Activated T-cell treated with anti-CD3 and anti-CD28 coated beads, Interleukin-2, amount 50 U/mL, for 72 hours (primary cell): ENCODE results near the gene ZNF512B. TPM values are rescaled to one million over a fixed set of nuclear protein-coding genes. Genes with fewer than 3 reads are reported as not detected.
"Not testable (repeated sequence)": the region's sequence is repeated elsewhere in the genome, so short reads cannot be mapped to it uniquely, and the experiment has no call there.

Experiments
- ATAC-seq, 2 donors: fragments of 150-1000 bp; cut with Tn5 transposase; replicated peaks in 1 of 2; 2 replicates each; pipeline ENCODE4 v1.10.0; 2021; ENCODE audit warnings: moderate library complexity in 2 of 2, mild to moderate bottlenecking in 1 of 2
- DNase-seq, 2 donors: peaks; one replicate each; pipeline ENCODE4 v3.0.0; 2021 to 2022; ENCODE audit warnings: mixed read lengths in 1 of 2
- H3K27ac Mint-ChIP-seq: one replicate; pipeline ENCODE4 v1.8.0; 2022; ENCODE audit warnings: mild to moderate bottlenecking, moderate library complexity, mixed read lengths
- H3K27me3 Mint-ChIP-seq: one replicate; pipeline ENCODE4 v1.8.0; 2022; ENCODE audit warnings: low read depth, mixed read lengths
- H3K36me3 Mint-ChIP-seq, 2 donors: one replicate each; pipeline ENCODE4 v1.8.0; 2022; ENCODE audit warnings: mixed read lengths in 2 of 2, mild to moderate bottlenecking in 1 of 2; ENCODE audit not compliant: insufficient read depth in 2 of 2
- H3K4me1 Mint-ChIP-seq: one replicate; pipeline ENCODE4 v1.8.0; 2022; ENCODE audit warnings: low read depth, mixed read lengths
- H3K4me3 Mint-ChIP-seq, 2 donors: one replicate each; pipeline ENCODE4 v1.8.0; 2022; ENCODE audit warnings: mild to moderate bottlenecking in 2 of 2, mixed read lengths in 2 of 2, moderate library complexity in 2 of 2
- H3K9me3 Mint-ChIP-seq, 2 donors: one replicate each; pipeline ENCODE4 v1.8.0; 2022; ENCODE audit warnings: mixed read lengths in 2 of 2
- total RNA-seq, 2 donors: library from RNA; stranded (reverse); gene quantifications; one replicate each; pipeline ENCODE4 v1.2.3, GENCODE V29; 2022

ZNF512B gene, protein sequence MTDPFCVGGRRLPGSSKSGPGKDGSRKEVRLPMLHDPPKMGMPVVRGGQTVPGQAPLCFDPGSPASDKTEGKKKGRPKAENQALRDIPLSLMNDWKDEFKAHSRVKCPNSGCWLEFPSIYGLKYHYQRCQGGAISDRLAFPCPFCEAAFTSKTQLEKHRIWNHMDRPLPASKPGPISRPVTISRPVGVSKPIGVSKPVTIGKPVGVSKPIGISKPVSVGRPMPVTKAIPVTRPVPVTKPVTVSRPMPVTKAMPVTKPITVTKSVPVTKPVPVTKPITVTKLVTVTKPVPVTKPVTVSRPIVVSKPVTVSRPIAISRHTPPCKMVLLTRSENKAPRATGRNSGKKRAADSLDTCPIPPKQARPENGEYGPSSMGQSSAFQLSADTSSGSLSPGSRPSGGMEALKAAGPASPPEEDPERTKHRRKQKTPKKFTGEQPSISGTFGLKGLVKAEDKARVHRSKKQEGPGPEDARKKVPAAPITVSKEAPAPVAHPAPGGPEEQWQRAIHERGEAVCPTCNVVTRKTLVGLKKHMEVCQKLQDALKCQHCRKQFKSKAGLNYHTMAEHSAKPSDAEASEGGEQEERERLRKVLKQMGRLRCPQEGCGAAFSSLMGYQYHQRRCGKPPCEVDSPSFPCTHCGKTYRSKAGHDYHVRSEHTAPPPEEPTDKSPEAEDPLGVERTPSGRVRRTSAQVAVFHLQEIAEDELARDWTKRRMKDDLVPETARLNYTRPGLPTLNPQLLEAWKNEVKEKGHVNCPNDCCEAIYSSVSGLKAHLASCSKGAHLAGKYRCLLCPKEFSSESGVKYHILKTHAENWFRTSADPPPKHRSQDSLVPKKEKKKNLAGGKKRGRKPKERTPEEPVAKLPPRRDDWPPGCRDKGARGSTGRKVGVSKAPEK
- total RNA-seq: 10 to 100 TPM; 20.0 to 20.6 TPM

DNA sequence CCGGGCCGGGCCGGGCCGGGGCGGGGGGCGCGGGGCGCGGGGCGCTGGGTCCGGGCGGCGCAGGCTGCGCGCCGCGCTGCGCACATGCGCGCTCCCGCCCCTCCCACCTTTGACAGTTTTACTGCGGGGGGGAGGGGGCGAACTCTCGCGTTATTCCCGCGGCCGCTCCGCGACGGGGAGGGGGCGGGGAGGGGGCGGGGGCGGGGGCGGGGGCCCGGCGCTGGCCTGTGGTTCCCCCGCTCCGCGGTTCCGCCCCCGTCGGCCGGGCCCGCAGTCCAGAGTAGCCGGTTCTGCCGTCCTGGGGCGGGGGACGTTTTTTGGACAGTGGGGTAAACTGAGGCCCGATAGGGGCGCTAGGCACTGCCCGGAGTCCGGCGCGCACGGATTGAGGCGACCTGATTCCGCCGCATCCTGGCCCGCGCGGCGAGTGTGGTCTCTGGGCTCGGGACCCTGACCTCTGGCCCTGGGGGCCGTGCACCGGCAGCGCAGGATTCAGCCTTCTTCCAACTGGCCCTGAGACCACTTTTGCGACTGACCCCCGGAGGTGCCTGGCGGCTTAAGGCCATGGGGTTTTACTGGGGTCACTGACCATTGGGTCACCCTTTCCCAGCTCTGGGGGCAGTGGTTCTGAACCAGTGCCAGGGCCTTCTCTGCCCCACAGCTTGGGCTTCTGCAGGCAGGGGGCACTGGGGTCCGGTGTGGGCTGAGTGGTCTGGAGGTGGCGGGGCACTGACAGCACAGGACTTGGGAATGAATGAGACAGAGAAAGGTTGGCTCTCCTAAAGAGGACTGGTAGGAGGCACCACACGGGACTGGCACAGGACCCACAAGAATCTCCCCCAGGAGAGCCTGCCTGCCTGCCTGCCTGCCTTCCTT, at the start of gene ZNF512B:
Gene ZNF512B, minus strand, starts transcription at position 93 of the 876 bp plus-strand sequence. CDS start 1,980 bp downstream, outside the sequence.
- Mint-ChIP-seq H3K27ac (peak within 1 kb of the TSS; percentile 82), H3K4me3 (peak within 1 kb of the TSS; percentile 89 to 95), H3K4me1 (peaks cover 20% of the 10 kb centered on the region), H3K9me3 (peaks cover 0 to 3% of the 10 kb centered on the region in 2 donors), H3K36me3 (peaks cover 10 to 17% of the 10 kb centered on the region in 2 donors), H3K27me3 (no peaks in the 10 kb centered on the region)
- peak; percentile 62 to 72 for DNase-seq
- peak; percentile 55 to 67 for ATAC-seq

DNA sequence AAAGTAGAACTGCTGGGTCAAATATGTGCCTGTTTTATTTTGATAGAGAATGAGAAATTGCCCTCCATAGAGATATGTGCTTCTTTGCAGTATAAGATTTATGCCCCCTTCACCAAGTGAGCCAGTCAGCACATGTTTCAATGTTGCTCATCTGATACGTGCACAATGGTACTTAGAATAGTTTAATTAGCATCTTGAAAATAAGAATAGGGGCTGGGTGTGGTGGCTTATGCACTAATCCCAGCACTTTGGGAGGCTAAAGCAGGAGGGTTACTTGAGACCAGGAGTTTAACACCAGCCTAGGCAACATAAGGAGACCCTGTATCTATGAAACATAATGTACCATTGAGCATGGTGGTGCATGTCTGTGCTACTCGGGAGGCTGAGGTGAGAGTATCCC, 45.9 kb upstream of the ZNF512B start:
- DNase-seq: no peak
- Mint-ChIP-seq H3K27ac (peak overlapping the region; percentile 22), H3K4me3 (no peak overlapping the region), H3K4me1 (peaks cover 36% of the 10 kb centered on the region), H3K9me3 (no peaks in the 10 kb centered on the region), H3K36me3 (peaks cover 14 to 49% of the 10 kb centered on the region in 2 donors), H3K27me3 (no peaks in the 10 kb centered on the region)
- no peak for ATAC-seq

DNA sequence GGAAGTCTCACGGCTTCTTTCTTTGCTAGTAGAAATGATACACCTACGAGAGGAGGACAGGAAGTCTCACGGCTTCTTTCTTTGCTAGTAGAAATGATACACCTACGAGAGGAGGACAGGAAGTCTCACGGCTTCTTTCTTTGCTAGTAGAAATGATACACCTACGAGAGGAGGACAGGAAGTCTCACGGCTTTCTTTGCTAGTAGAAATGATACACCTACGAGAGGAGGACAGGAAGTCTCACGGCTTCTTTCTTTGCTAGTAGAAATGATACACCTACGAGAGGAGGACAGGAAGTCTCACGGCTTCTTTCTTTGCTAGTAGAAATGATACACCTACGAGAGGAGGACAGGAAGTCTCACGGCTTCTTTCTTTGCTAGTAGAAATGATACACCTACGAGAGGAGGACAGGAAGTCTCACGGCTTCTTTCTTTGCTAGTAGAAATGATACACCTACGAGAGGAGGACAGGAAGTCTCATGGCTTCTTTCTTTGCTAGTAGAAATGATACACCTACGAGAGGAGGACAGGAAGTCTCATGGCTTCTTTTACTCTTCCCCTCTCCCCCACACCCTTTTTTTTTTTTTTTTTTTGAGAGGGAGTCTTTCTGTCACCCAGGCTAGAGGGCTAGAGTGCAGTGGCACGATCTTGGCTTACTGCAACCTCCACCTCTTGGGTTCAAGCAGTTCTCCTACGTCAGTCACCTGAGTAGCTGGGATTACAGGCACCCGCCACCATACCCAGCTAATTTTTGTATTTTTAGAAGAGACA, 42.8 kb upstream of the ZNF512B start:
- DNase-seq, H3K27me3 Mint-ChIP-seq: not testable (repeated sequence)
- peak overlapping the region; percentile 90 for H3K27ac Mint-ChIP-seq

GRCh38 chr20:64011366-64011779, 41.6 kb upstream of the ZNF512B start:
- Mint-ChIP-seq H3K27ac (peak overlapping the region; percentile 70), H3K4me1 (peaks cover 55% of the 10 kb centered on the region), H3K27me3 (no peaks in the 10 kb centered on the region), H3K36me3 (peaks cover 18 to 58% of the 10 kb centered on the region in 2 donors), H3K4me3 (peak overlapping the region; percentile 59 to 65), H3K9me3 (peaks cover 2 to 4% of the 10 kb centered on the region in 2 donors)
- DNase-seq (no peak), ATAC-seq (peak; percentile 43 to 50)

More for the DNA sequence above, 42.8 kb upstream of the ZNF512B start:
- peaks cover 57% of the 10 kb centered on the region for H3K4me1 Mint-ChIP-seq
- peaks cover 19 to 62% of the 10 kb centered on the region in 2 donors for H3K36me3 Mint-ChIP-seq
- not testable (repeated sequence) for ATAC-seq, H3K9me3 Mint-ChIP-seq
- peak overlapping the region; percentile 72 to 75 for H3K4me3 Mint-ChIP-seq

DNA sequence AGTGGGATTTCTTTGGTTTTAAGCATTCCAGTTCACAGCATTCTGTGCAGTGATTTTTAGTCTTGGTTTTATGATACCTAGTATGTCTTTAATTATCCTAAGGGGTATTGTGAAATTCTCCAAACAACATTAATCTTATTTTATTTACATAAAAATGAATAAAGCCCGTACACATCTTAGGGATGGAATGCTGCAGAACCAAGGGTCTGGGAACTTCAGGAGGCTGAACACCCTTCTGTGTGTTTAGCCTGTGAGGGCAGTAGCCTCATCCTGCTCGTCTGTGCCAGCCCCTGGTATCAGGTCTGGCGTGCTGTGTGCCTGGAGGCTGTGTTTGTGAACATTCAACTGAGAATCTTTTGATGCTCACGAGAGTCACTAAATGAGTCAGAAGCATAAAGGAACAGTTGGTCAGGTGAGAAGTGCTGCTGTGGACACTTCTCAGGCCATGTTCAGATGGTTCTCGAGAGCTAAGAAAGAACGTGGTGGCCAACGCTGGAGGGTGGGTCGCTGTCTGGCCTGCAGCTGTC, 41.0 kb upstream of the ZNF512B start:
- peaks cover 2 to 4% of the 10 kb centered on the region in 2 donors for H3K9me3 Mint-ChIP-seq
- ATAC-seq (peak; percentile 61 to 71), DNase-seq (peak in 1 of 2 donors; percentile 44)
- peaks cover 55% of the 10 kb centered on the region for H3K4me1 Mint-ChIP-seq
- H3K27ac Mint-ChIP-seq: peak overlapping the region; percentile 70
- H3K4me3 Mint-ChIP-seq: peak overlapping the region; percentile 59 to 65
- H3K36me3 Mint-ChIP-seq: peaks cover 18 to 56% of the 10 kb centered on the region in 2 donors
- no peaks in the 10 kb centered on the region for H3K27me3 Mint-ChIP-seq

GRCh38 chr20:64009811-64010387, 40.2 kb upstream of the ZNF512B start:
- H3K9me3 Mint-ChIP-seq: peaks cover 2 to 4% of the 10 kb centered on the region in 2 donors
- ATAC-seq (peak; percentile 59 to 68), DNase-seq (peak; percentile 20 to 37)
- H3K4me1 Mint-ChIP-seq: peaks cover 63% of the 10 kb centered on the region
- peak overlapping the region; percentile 5 for H3K27ac Mint-ChIP-seq
- H3K27me3 Mint-ChIP-seq: no peaks in the 10 kb centered on the region
- H3K36me3 Mint-ChIP-seq: peaks cover 17 to 49% of the 10 kb centered on the region in 2 donors
- H3K4me3 Mint-ChIP-seq: peak overlapping the region; percentile 9 to 53

GRCh38 chr20:64006902-64007301, 37.2 kb upstream of the ZNF512B start:
- Mint-ChIP-seq H3K4me3 (no peak overlapping the region), H3K4me1 (peaks cover 49% of the 10 kb centered on the region), H3K9me3 (peaks cover 2 to 4% of the 10 kb centered on the region in 2 donors), H3K27ac (no peak overlapping the region), H3K36me3 (peaks cover 15 to 37% of the 10 kb centered on the region in 2 donors), H3K27me3 (no peaks in the 10 kb centered on the region)
- ATAC-seq (peak in 1 of 2 donors; percentile 6), DNase-seq (no peak)

- peaks cover 18 to 40% of the 10 kb centered on the region in 2 donors for H3K36me3 Mint-ChIP-seq
- DNase-seq: no peak
- H3K9me3 Mint-ChIP-seq: peaks cover 2 to 4% of the 10 kb centered on the region in 2 donors
- no peaks in the 10 kb centered on the region for H3K27me3 Mint-ChIP-seq
- H3K27ac Mint-ChIP-seq: no peak overlapping the region
- H3K4me1 Mint-ChIP-seq: peaks cover 51% of the 10 kb centered on the region
- H3K4me3 Mint-ChIP-seq: no peak overlapping the region
- no peak for ATAC-seq
Observed at GRCh38 chr20:64006490-64006889, 36.8 kb upstream of the ZNF512B start.

GRCh38 chr20:64005394-64005793, 35.7 kb upstream of the ZNF512B start:
- Mint-ChIP-seq H3K27ac (no peak overlapping the region), H3K27me3 (no peaks in the 10 kb centered on the region), H3K4me3 (no peak overlapping the region), H3K9me3 (peaks cover 2 to 4% of the 10 kb centered on the region in 2 donors), H3K36me3 (peaks cover 18 to 33% of the 10 kb centered on the region in 2 donors), H3K4me1 (peaks cover 42% of the 10 kb centered on the region)
- DNase-seq (no peak), ATAC-seq (no peak)

GRCh38 chr20:64003960-64004725, 34.4 kb upstream of the ZNF512B start:
- no peak overlapping the region for H3K27ac Mint-ChIP-seq
- no peaks in the 10 kb centered on the region for H3K27me3 Mint-ChIP-seq
- no peak for ATAC-seq

More at GRCh38 chr20:64003960-64004725, 34.4 kb upstream of the ZNF512B start:
- no peak for DNase-seq
- H3K9me3 Mint-ChIP-seq: peaks cover 2 to 3% of the 10 kb centered on the region in 2 donors
- no peak overlapping the region for H3K4me3 Mint-ChIP-seq
- H3K36me3 Mint-ChIP-seq: peaks cover 12 to 27% of the 10 kb centered on the region in 2 donors
- peaks cover 30% of the 10 kb centered on the region for H3K4me1 Mint-ChIP-seq
